Endothelial cell of umbilical vein (primary cell): Measurements from ENCODE around the gene QRICH2. TPM values are rescaled to one million over a fixed set of nuclear protein-coding genes. Genes with fewer than 3 reads are reported as not detected.
A peak's percentile ranks its signal among the peaks of the same experiment; 100 is the strongest.

Experiments
- BruUV-seq: library from RNA; stranded (reverse); fragments of 400-500 nt; replicated peaks from 2 replicates; lab custom pipeline; 2021; lab: Mats Ljungman, UMichigan
- CTCF ChIA-PET: fragments of 300-600, 350-600 bp; sonication (Branson Sonifier 250); formaldehyde crosslinking; loops from one replicate; lab custom pipeline; 2021; ENCODE audit warnings: antibody characterized with exemption, inconsistent platforms; lab: Charles Lee
- POLR2A ChIA-PET: fragments of 300-600, 350-600 bp; sonication (Branson Sonifier 250); formaldehyde crosslinking; loops from one replicate; lab custom pipeline; 2021; ENCODE audit warnings: antibody characterized with exemption, inconsistent platforms; lab: Charles Lee
- DNase-seq: peaks from one replicate; pipeline ENCODE4 v3.0.0-alpha.2; 2011; ENCODE audit warnings: low read depth, low spot score
- FAIRE-seq: peaks from 2 replicates; lab custom pipeline; 2011; peaks lifted over from hg19 to GRCh38; lab: Jason Lieb, UNC
- H2AFZ ChIP-seq: 2 replicates; pipeline ENCODE4 v1.6.0; 2012; ENCODE audit warnings: low read depth, low read length, control low read depth, inconsistent platforms
- H3K27ac ChIP-seq: 2 replicates; pipeline ENCODE4 v1.5.1; 2011; ENCODE audit warnings: low read depth, mild to moderate bottlenecking, control low read depth, low read length, moderate library complexity; ENCODE audit not compliant: insufficient read depth
- H3K27me3 ChIP-seq, 2 experiments: 2 replicates each; pipeline versions ENCODE4 v1.6.0 to v1.6.1; 2011; ENCODE audit warnings: low read length in 2 of 2, mixed read lengths in 1 of 2; ENCODE audit not compliant: control insufficient read depth in 2 of 2, insufficient read depth in 2 of 2
- H3K36me3 ChIP-seq, 2 experiments: 2 replicates in 1 of 2; 3 replicates in 1 of 2; pipeline ENCODE4 v1.5.1; 2011; ENCODE audit warnings: low read length in 2 of 2, mild to moderate bottlenecking in 1 of 2, moderate library complexity in 1 of 2; ENCODE audit not compliant: control insufficient read depth in 2 of 2, insufficient read depth in 2 of 2; ENCODE audit errors: extremely low read depth in 1 of 2
- H3K4me1 ChIP-seq: 3 replicates; pipeline ENCODE4 v1.5.1; 2011; ENCODE audit warnings: mild to moderate bottlenecking, low read length; ENCODE audit not compliant: control insufficient read depth, insufficient read depth; ENCODE audit errors: extremely low read depth
- H3K4me2 ChIP-seq: 2 replicates; pipeline ENCODE4 v1.6.1; 2011; ENCODE audit warnings: low read length, control low read depth, mixed read lengths; ENCODE audit not compliant: insufficient read depth
- H3K4me3 ChIP-seq, 3 experiments: fragments of 200-600 bp in 1 of 3; sonication (generic), shearing (Covaris generic) in 1 of 3; replicated peaks in 1 of 3; 2 replicates each; pipeline ENCODE4 v1.5.1; 2011 to 2016; ENCODE audit warnings: control low read depth in 3 of 3, low read length in 3 of 3, mild to moderate bottlenecking in 2 of 3, inconsistent platforms in 1 of 3, low read depth in 1 of 3, moderate library complexity in 1 of 3; ENCODE audit not compliant: insufficient read depth in 1 of 3
- H3K79me2 ChIP-seq: 2 replicates; pipeline ENCODE4 v1.6.0; 2012; ENCODE audit warnings: low read length, inconsistent platforms; ENCODE audit not compliant: control insufficient read depth, insufficient read depth
- H3K9ac ChIP-seq: replicated peaks from 2 replicates; pipeline ENCODE3; 2011; ENCODE audit warnings: low read length, control low read depth; ENCODE audit not compliant: insufficient read depth; ENCODE audit errors: extremely low read depth
- H3K9me1 ChIP-seq: replicated peaks from 3 replicates; pipeline ENCODE4 v1.6.0; 2011; ENCODE audit warnings: mild to moderate bottlenecking, low read length; ENCODE audit not compliant: control insufficient read depth, insufficient read depth; ENCODE audit errors: extremely low read depth
- H3K9me3 ChIP-seq: replicated peaks from 2 replicates; pipeline ENCODE4 v1.5.1; 2012; ENCODE audit warnings: low read length, inconsistent platforms; ENCODE audit not compliant: control insufficient read depth, insufficient read depth
- H4K20me1 ChIP-seq: replicated peaks from 2 replicates; pipeline ENCODE3; 2011; ENCODE audit warnings: mild to moderate bottlenecking, low read length; ENCODE audit not compliant: control insufficient read depth, insufficient read depth; ENCODE audit errors: extremely low read depth
- CTCF ChIP-seq, 2 donors: IDR thresholded peaks; 1 replicate in 1 of 2; 2 replicates in 1 of 2; pipeline ENCODE4 v1.5.1; 2011; ENCODE audit warnings: low read length in 2 of 2, mild to moderate bottlenecking in 2 of 2, moderate library complexity in 2 of 2, control low read depth in 1 of 2, inconsistent platforms in 1 of 2, low read depth in 1 of 2; ENCODE audit not compliant: insufficient read depth in 1 of 2; ENCODE audit errors: extremely low read depth in 1 of 2
- EZH2 ChIP-seq: IDR thresholded peaks from 2 replicates; pipeline ENCODE4 v1.6.1; 2012; ENCODE audit warnings: borderline replicate concordance, low read depth, mild to moderate bottlenecking, moderate library complexity, low read length, inconsistent platforms; ENCODE audit not compliant: severe bottlenecking
- FOS ChIP-seq: IDR thresholded peaks from 2 replicates; pipeline ENCODE4 v1.6.1; 2011; ENCODE audit warnings: mild to moderate bottlenecking, low read length, moderate library complexity, borderline replicate concordance; ENCODE audit not compliant: insufficient read depth
- GATA2 ChIP-seq: IDR thresholded peaks from 2 replicates; pipeline ENCODE4 v1.7.0; 2011; ENCODE audit warnings: low read depth, mild to moderate bottlenecking, moderate library complexity, mixed read lengths, low read length; ENCODE audit not compliant: insufficient read length, insufficient read depth
- JUN ChIP-seq: IDR thresholded peaks from 2 replicates; pipeline ENCODE4 v1.6.1; 2011; ENCODE audit warnings: borderline replicate concordance, low read depth; ENCODE audit not compliant: insufficient read length, insufficient read depth
- MAX ChIP-seq: IDR thresholded peaks from 2 replicates; pipeline ENCODE4 v1.6.1; 2011; ENCODE audit not compliant: insufficient read depth, insufficient read length
- MYC ChIP-seq: IDR thresholded peaks from one replicate; pipeline ENCODE4 v1.6.1; 2011; ENCODE audit warnings: mild to moderate bottlenecking, low read depth, low read length
- POLR2A ChIP-seq: IDR thresholded peaks from 2 replicates; pipeline ENCODE4 v1.6.1; 2012; ENCODE audit warnings: low read depth, mild to moderate bottlenecking, control low read depth, low read length
- POLR2AphosphoS5 ChIP-seq: IDR thresholded peaks from 2 replicates; pipeline ENCODE4 v1.6.1; 2012; ENCODE audit warnings: low read depth, mild to moderate bottlenecking, control low read depth, low read length, moderate library complexity; ENCODE audit not compliant: insufficient read depth
- dilution Hi-C: fragments of 300-500 bp; cut with MboI; formaldehyde crosslinking; loops from one replicate; pipeline ENCODE4 v1.15.0; 2019; ENCODE audit warnings: low sequenced_read_pairs; ENCODE audit not compliant: extremely low pct_ligation_motif_present
- intact Hi-C: fragments of 100-400 bp; cut with micrococcal nuclease; formaldehyde crosslinking; loops from one replicate; pipeline ENCODE4 v1.10.0; 2022
- polyA plus RNA-seq, 4 experiments: library from polyadenylated mRNA; depleted of rRNA in 3 of 4; stranded (reverse) in 3 of 4; unstranded in 1 of 4; fragments of >200 nt; gene quantifications; 2 replicates each; pipeline versions ENCODE4 v1.2.1 to v1.2.3, GENCODE V29; 2011 to 2012; ENCODE audit warnings: missing spikeins in 1 of 4
- total RNA-seq: library from RNA; stranded (reverse); gene quantifications from 2 replicates; pipeline ENCODE4 v1.2.3, GENCODE V29; 2021

The QRICH2 gene
- total and polyA plus RNA-seq, 2 donors (not counting 3 experiments of a cell fraction or from before 2014, with no cell fraction given): 6.7 to 9.6 TPM

DNA sequence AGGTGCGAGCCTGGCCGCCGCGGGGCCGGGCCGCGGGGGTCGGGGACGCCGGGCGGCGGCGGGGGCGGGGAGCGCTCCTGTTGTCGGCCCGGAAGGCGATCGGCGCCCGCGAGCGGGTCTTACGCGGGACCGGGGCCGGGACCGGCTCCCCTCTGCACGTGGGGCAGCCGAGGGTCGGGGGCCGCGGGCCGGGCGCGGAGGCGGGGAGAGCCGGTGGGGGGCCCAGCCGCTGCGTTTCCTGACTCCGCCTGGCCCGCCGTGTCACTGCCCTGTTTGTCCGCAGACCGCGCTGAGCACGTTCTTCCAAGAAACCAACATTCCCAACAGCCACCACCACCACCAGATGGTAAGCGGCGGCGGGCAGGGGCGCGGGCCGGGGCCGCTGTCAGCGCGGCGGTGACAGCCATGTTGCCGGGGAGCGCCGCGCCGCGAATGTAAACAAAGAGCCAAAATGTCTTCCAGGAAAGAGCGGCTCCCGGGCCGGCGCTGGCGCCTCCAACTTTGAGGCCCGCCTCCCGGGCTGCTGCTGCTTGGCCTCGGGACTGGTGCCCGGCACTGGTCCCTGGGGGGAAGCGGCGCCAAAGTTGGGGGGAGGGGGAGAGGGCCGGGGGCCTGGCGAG lies 42.3 kb downstream of the QRICH2 start:
- H3K4me1 ChIP-seq: peaks cover 53% of the 10 kb centered on the region
- peak overlapping the region; percentile 95 for H3K9ac ChIP-seq
- ChIA-PET POLR2A (no interaction called here), CTCF (interaction anchor here (1.0 to 1.4 kb wide), 2 partner anchors 17 to 84 kb away, joined by 3 to 5 read pairs; no protein-coding TSS in a partner anchor)
- H3K36me3 ChIP-seq: peaks cover 0 to 4% of the 10 kb centered on the region in 2 experiments
- intact Hi-C loops (loop anchor here (2.0 kb wide), 1 partner anchor 25 kb away; the partner anchor contains the start of gene RNF157), dilution Hi-C loops (no loop called here)
- TF ChIP-seq MYC (no peak), JUN (no peak), POLR2A (no peak), CTCF (IDR thresholded peaks at IDR 0.05; ENCODE audit: extremely low read depth in 1 of 2, insufficient read depth in 1 of 2, low read depth in 1 of 2, low read length in 2 of 2) (no peak), EZH2 (no peak), GATA2 (no peak), MAX (no peak), POLR2AphosphoS5 (no peak), FOS (no peak)
- no peaks in the 10 kb centered on the region for H4K20me1 ChIP-seq
- peak overlapping the region; percentile 78 to 84 (median 80) for H3K4me3 ChIP-seq
- no TSS peak for BruUV-seq
- no peak overlapping the region for H2AFZ ChIP-seq
- peaks cover 39% of the 10 kb centered on the region for H3K79me2 ChIP-seq
- H3K4me2 ChIP-seq: no peak overlapping the region
- no peaks in the 10 kb centered on the region for H3K9me3 ChIP-seq
- DNase-seq (peak; percentile 36), FAIRE-seq (no peak)
- no peaks in the 10 kb centered on the region for H3K27me3 ChIP-seq
- no peaks in the 10 kb centered on the region for H3K9me1 ChIP-seq
- peak overlapping the region; percentile 84 for H3K27ac ChIP-seq
